Measurements from ENCODE around the gene PLXDC2.

DNA sequence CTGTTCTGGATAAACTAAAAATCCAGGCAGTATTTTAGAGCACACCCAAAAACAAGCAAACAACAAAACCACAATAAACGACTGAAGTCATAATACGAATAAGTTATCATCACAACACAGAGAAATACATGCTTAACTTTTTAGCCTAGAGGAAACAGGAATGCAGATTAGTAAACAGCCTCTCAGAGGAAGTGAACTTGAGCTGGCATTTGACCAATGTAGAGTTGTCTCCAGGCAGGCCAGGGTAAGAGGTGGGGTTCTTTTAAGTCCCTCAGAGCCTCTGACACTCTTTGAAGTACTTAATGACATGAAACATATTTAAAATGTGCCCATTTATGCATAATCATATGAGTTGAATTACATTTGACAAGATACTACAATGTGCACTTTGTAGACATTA is 43.3 kb upstream of the PLXDC2 start:
- TF ChIP-seq, protein P1, sequence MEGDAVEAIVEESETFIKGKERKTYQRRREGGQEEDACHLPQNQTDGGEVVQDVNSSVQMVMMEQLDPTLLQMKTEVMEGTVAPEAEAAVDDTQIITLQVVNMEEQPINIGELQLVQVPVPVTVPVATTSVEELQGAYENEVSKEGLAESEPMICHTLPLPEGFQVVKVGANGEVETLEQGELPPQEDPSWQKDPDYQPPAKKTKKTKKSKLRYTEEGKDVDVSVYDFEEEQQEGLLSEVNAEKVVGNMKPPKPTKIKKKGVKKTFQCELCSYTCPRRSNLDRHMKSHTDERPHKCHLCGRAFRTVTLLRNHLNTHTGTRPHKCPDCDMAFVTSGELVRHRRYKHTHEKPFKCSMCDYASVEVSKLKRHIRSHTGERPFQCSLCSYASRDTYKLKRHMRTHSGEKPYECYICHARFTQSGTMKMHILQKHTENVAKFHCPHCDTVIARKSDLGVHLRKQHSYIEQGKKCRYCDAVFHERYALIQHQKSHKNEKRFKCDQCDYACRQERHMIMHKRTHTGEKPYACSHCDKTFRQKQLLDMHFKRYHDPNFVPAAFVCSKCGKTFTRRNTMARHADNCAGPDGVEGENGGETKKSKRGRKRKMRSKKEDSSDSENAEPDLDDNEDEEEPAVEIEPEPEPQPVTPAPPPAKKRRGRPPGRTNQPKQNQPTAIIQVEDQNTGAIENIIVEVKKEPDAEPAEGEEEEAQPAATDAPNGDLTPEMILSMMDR (IDR thresholded peaks at IDR 0.05): no peak
- TF ChIP-seq POLR2A (IDR thresholded peaks at IDR 0.05): no peak
- TF ChIP-seq EP300 (IDR thresholded peaks at IDR 0.05): no peak
